ENCODE measurements around the gene FTSJ1. TPM values are rescaled to one million over a fixed set of nuclear protein-coding genes. Genes with fewer than 3 reads are reported as not detected.

Gene FTSJ1
- polyA plus RNA-seq, 1 donor from 2014 or later, result 83.5 TPM

DNA sequence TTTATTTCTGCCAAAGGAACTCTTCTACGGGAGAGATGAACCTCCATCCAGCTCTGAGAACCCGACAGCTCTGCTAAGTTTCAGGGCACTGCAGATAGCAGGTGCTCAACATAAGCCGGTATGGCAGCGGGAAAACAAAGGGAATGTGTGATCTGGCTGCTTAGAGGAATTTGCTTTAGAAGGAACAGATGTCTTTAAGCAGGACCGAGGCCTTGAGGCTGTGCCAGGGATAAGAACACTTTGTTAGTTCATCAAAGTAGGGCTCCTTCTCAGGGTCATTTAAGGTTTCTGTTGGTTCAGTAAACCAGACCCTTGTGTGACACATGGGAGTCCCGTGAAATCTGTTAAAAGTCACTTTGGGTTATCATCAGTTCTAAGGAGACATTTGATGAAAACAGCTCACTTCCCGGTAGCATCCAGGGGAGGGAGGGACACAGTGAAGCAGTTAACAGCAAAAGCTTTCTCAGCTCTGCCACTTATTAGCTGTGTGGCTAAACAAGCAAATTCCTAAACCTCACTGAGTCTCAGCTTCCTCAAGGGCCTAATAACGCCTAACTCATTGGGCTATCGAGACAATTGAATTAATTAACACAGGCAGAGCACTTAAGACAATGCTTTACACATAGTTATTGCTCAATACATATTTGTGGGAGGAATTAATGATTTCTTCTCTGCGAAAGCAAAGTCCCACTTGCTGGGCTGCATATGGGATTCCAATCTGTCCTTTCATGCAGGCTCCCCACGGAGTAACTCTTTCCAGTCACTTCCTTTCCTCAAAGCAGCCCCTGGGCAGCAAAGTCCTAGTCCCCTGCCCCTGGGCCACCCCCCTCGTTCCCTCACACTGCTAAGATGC lies 2.9 kb upstream of the FTSJ1 start:
- Histone ChIP-seq H3K27me3 (ENCODE audit: insufficient read depth, low read depth, low read length) (no peaks in the 10 kb centered on the region), H4K20me1 (ENCODE audit: insufficient read depth) (no peaks in the 10 kb centered on the region), H3K27ac (ENCODE audit: low read length) (no peak overlapping the region), H3F3A (ENCODE audit: insufficient read depth, low read length, poor library complexity, severe bottlenecking) (no peaks in the 10 kb centered on the region), H2AFZ (ENCODE audit: low read depth, low read length) (no peak overlapping the region), H3K36me3 (ENCODE audit: insufficient read depth, low read length) (no peaks in the 10 kb centered on the region), H3K9me3 (ENCODE audit: low read length) (no peaks in the 10 kb centered on the region), H3K4me3 (ENCODE audit: low read length) (no peak overlapping the region), H3K9ac (ENCODE audit: low read length) (no peak overlapping the region), H3K79me2 (replicated peaks; ENCODE audit: insufficient read depth, low read length) (peaks cover 11% of the 10 kb centered on the region), H3K4me2 (ENCODE audit: low read length) (no peak overlapping the region), H3K9me2 (ENCODE audit: insufficient read depth, low read length) (no peaks in the 10 kb centered on the region)
- TF ChIP-seq RAD21 (conservative IDR thresholded peaks at IDR 0.05) (no peak), EZH2 (IDR thresholded peaks at IDR 0.05; ENCODE audit: borderline replicate concordance, insufficient read depth, low read length, poor library complexity, severe bottlenecking) (no peak), POLR2AphosphoS5 (IDR thresholded peaks at IDR 0.05) (no peak), EP300 (conservative IDR thresholded peaks at IDR 0.05; ENCODE audit: poor library complexity, severe bottlenecking) (no peak)
- TF ChIP-seq, protein P1, sequence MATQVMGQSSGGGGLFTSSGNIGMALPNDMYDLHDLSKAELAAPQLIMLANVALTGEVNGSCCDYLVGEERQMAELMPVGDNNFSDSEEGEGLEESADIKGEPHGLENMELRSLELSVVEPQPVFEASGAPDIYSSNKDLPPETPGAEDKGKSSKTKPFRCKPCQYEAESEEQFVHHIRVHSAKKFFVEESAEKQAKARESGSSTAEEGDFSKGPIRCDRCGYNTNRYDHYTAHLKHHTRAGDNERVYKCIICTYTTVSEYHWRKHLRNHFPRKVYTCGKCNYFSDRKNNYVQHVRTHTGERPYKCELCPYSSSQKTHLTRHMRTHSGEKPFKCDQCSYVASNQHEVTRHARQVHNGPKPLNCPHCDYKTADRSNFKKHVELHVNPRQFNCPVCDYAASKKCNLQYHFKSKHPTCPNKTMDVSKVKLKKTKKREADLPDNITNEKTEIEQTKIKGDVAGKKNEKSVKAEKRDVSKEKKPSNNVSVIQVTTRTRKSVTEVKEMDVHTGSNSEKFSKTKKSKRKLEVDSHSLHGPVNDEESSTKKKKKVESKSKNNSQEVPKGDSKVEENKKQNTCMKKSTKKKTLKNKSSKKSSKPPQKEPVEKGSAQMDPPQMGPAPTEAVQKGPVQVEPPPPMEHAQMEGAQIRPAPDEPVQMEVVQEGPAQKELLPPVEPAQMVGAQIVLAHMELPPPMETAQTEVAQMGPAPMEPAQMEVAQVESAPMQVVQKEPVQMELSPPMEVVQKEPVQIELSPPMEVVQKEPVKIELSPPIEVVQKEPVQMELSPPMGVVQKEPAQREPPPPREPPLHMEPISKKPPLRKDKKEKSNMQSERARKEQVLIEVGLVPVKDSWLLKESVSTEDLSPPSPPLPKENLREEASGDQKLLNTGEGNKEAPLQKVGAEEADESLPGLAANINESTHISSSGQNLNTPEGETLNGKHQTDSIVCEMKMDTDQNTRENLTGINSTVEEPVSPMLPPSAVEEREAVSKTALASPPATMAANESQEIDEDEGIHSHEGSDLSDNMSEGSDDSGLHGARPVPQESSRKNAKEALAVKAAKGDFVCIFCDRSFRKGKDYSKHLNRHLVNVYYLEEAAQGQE (IDR thresholded peaks at IDR 0.05; ENCODE audit: borderline replicate concordance), result no peak
- TF ChIP-seq, protein P2, sequence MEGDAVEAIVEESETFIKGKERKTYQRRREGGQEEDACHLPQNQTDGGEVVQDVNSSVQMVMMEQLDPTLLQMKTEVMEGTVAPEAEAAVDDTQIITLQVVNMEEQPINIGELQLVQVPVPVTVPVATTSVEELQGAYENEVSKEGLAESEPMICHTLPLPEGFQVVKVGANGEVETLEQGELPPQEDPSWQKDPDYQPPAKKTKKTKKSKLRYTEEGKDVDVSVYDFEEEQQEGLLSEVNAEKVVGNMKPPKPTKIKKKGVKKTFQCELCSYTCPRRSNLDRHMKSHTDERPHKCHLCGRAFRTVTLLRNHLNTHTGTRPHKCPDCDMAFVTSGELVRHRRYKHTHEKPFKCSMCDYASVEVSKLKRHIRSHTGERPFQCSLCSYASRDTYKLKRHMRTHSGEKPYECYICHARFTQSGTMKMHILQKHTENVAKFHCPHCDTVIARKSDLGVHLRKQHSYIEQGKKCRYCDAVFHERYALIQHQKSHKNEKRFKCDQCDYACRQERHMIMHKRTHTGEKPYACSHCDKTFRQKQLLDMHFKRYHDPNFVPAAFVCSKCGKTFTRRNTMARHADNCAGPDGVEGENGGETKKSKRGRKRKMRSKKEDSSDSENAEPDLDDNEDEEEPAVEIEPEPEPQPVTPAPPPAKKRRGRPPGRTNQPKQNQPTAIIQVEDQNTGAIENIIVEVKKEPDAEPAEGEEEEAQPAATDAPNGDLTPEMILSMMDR (IDR thresholded peaks at IDR 0.05; ENCODE audit: poor library complexity, severe bottlenecking), result no peak

DNA sequence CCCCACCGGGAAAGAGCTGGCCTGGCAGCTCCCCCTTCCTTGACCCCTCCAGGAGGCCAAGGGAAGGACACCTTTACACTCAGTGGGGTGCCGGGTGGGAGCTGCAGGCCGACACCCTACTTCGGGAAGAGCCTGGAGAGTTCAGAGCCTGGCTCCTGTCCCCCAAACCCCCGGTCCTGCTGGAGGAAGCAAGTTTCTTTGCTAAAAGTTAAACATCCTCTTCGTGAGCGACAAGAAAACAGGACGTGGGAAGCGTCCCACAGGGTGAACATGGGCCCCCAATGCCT lies 2.4 kb upstream of the FTSJ1 start:
- Histone ChIP-seq H3K9me2 (ENCODE audit: insufficient read depth, low read length) (no peaks in the 10 kb centered on the region), H3K9ac (ENCODE audit: low read length) (no peak overlapping the region), H3K36me3 (ENCODE audit: insufficient read depth, low read length) (no peaks in the 10 kb centered on the region), H3K27me3 (ENCODE audit: insufficient read depth, low read depth, low read length) (no peaks in the 10 kb centered on the region), H3K27ac (ENCODE audit: low read length) (no peak overlapping the region), H4K20me1 (ENCODE audit: insufficient read depth) (no peaks in the 10 kb centered on the region), H3K79me2 (replicated peaks; ENCODE audit: insufficient read depth, low read length) (peaks cover 11% of the 10 kb centered on the region), H3K9me3 (ENCODE audit: low read length) (no peaks in the 10 kb centered on the region), H3K4me3 (ENCODE audit: low read length) (no peak overlapping the region), H3F3A (ENCODE audit: insufficient read depth, low read length, poor library complexity, severe bottlenecking) (no peaks in the 10 kb centered on the region), H3K4me2 (ENCODE audit: low read length) (no peak overlapping the region), H2AFZ (ENCODE audit: low read depth, low read length) (no peak overlapping the region)
- TF ChIP-seq, protein P2 (IDR thresholded peaks at IDR 0.05; ENCODE audit: poor library complexity, severe bottlenecking), result no peak
- TF ChIP-seq TAF1 (IDR thresholded peaks at IDR 0.05; ENCODE audit: low read depth), result no peak
- TF ChIP-seq RAD21 (conservative IDR thresholded peaks at IDR 0.05), result no peak
- no peak for TF ChIP-seq EP300 (conservative IDR thresholded peaks at IDR 0.05; ENCODE audit: poor library complexity, severe bottlenecking)
- TF ChIP-seq, protein P1 (IDR thresholded peaks at IDR 0.05; ENCODE audit: borderline replicate concordance), result no peak
- no peak for TF ChIP-seq EZH2 (IDR thresholded peaks at IDR 0.05; ENCODE audit: borderline replicate concordance, insufficient read depth, low read length, poor library complexity, severe bottlenecking)
- no peak for TF ChIP-seq MXI1 (conservative IDR thresholded peaks at IDR 0.05; ENCODE audit: poor library complexity, severe bottlenecking)
- TF ChIP-seq POLR2AphosphoS5 (IDR thresholded peaks at IDR 0.05), result no peak
- no peak for TF ChIP-seq SMC3 (conservative IDR thresholded peaks at IDR 0.05; ENCODE audit: poor library complexity)

Data from neural cell (in vitro differentiated cells).